Measurements from ENCODE around the gene NSMCE1.

Gene NSMCE1

GRCh38 chr16:27242868-27243590 lies 25.5 kb downstream of the NSMCE1 start:
- peak; percentile 46 for DNase-seq (ENCODE audit: low spot score)

DNA sequence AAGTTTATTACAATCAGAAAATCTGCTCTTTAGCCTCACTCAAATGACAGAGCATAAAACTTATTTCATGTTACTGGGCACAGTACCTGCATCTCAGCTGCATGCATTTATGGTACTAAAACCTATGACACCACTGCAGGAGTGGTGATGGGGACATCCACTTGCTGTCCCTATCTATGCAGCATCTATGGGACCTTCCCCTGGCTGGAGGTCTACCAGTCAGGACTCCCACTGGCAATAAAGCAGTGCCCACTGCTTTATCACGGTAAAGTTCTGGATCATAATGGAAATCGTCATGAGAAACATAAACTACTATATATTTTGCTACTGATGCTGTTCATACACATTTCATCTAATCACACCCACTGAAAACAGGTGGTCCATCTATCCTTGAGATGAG lies 26.2 kb downstream of the NSMCE1 start:
- no peak for DNase-seq (ENCODE audit: low spot score)

- DNase-seq (ENCODE audit: low spot score): no peak
Measured at GRCh38 chr16:27241658-27242057, 26.9 kb downstream of the NSMCE1 start.

DNA sequence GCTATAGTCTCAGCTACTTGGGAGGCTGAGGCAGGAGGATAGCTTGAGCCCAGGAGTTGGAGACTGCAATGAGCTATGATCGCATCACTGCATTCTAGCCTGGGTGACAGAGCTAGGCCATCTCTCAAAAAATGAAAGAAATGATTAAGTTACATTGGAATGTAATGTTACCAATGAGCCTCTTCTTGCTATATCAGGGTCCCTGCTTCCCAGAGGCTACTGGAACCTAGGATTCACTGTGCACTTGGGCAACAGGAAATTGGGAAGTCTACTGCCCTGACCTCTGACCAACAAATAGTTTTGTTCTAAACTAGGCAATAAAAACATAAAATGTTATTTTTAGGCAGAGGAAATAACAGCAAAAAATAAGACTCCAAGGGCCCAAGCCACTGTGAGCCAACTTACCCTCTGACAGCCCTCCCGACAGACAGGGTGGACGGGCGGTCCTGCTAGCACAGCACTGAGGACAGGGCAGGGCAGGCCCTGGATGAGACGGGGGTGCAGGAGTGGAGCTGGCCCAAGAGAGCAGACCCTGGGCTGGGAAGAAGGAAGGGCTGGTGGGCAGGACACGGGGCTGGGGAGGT lies 27.5 kb downstream of the NSMCE1 start:
- no peak for DNase-seq (ENCODE audit: low spot score)

GRCh38 chr16:27239906-27240655 lies 28.5 kb downstream of the NSMCE1 start:
- DNase-seq (ENCODE audit: low spot score): no peak

GRCh38 chr16:27239026-27239425 lies 29.5 kb downstream of the NSMCE1 start:
- no peak for DNase-seq (ENCODE audit: low spot score)

DNA sequence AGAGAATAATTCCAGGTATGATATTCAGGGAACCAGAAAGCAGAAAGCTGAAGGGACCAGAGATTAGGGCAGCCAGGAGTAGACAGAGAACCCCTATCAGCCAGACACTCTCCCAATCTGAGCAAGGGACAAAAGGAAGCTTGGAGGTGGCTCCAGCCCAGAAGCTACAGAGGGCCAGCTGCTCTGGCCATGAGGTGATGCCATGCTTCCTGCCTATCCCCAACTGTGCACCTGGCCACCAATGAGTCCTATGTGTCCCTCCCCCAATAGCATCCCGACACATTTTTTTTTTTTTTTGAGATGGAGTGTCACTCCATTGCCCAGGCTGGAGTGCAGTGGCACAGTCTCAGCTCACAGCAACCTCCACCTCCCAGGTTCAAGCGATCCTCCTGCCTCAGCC lies 30.0 kb downstream of the NSMCE1 start:
- DNase-seq (ENCODE audit: low spot score): no peak

- DNase-seq (ENCODE audit: low spot score): no peak
Measured at GRCh38 chr16:27238016-27238587, 30.5 kb downstream of the NSMCE1 start.

DNA sequence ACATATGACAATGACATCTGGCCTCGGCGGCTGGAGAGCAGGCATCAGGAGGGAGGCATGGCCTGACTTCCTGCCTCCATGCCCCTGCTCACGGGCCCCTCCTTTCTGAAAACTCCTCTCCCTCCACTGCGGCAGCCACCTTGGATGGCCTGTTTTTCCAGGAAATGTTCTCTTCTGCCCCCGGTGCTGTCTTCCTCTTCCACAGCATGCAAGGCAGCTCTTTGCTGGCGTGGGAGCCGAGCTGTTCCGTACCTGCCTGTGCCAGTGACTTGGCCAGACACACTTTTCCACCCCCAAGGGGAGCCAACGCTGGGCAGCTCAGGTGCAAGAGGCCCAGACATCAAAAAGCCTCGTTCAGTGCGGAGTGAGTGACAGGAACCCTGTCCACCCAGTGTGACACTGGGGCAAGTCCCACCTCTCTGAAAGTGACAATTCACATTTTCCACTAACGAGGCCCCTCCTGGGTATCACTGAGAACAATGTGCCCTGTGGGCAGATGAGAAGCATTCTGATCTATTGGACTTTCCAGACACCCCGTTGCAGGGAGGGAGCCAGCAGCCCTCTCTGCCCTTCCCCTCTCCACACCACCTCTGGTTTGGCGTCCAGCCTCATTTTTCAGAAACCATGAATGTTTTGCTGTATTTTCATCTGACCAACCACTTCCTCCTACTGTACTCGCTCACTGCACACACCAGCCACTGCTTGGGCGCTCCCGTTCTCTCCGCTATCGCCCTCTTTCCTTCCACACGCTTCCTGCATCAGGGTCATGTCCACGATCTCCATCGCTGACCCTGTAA lies 31.2 kb downstream of the NSMCE1 start:
- peak; percentile 66 for DNase-seq (ENCODE audit: low spot score)

- DNase-seq (ENCODE audit: low spot score): no peak
Measured at GRCh38 chr16:27236635-27237218, 31.8 kb downstream of the NSMCE1 start.

GRCh38 chr16:27235938-27236245 lies 32.7 kb downstream of the NSMCE1 start:
- peak; percentile 21 for DNase-seq (ENCODE audit: low spot score)

DNA sequence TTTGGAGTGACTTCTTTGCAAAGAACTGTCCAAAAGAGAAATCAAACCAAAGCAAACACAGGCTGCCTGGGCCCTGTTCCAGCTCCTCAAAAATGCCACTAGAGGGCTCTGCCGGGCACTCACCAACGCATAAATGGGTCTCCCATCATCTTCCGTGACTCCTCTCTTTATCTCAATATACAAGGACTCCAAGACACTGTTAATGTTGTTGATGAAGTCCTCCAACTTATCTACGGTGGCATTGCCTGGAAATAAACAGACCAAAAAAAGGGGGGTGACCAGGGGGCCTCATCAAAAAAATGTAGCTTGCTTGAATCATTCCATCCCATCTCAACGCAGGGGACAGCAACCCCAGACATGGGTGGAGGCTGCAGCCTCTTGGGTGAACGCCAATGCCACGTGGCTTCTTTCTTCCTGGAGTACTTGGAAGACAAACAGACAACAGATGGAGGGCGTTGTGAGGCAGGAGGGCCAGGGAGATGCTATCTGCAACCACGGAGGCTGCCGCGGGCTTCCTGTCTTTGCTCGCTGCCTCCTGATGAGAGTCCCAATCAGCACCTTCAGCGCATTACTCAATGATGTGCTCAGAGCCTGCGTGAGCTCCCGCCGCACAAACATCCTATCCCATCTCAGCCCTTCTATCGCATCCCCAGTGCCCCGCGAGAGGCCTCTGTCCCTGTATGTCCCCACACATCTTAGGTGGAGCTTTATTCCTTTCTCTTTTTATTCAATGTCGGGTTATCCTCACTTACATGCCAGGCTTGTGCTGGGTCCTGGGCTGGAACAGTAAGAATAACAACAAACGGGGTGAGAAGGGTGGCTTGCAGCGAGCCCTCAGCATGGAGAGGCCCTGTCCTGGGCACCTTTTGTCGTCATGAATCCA lies 33.3 kb downstream of the NSMCE1 start:
- peak; percentile 94 for DNase-seq (ENCODE audit: low spot score)

DNA sequence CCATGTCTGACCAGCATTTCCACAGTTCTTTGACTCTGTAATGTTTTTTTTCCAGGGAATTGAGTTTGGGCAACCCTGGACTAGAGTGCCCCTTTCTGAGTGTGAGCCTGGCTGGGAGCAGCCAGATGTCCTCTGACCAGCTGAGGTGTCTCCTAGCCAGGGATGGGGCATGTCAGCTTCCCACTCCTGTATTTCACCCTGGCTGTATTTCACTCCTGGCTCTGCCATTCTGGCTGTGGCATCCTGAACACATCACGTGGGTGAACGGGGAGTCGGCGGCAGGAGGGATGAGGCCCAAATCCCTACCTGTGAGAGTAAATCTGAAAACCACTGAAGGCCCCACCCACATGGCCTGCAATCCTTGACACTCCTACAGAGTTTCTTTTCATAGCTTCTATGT lies 34.0 kb downstream of the NSMCE1 start:
- DNase-seq (ENCODE audit: low spot score): no peak

GRCh38 chr16:27234171-27234570 lies 34.4 kb downstream of the NSMCE1 start:
- no peak for DNase-seq (ENCODE audit: low spot score)

DNA sequence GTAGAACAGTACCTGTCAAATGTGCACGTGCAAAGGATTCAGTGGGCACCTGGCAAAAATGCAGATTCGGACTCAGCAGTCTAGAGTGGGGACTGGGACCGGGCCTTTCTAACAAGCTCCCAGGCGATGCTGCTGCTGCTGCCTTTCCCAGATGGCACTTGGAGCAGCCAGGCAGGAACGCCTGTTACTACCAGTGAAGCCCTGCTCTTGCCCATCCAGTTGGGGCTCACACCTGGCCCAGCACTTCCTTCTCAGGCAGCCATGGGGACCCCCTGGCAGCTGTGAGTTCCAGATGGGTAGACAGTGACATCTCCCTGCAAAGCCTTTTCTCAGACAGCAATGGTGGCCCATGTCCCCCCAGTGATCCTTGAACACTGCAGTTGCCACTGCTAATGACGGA lies 34.8 kb downstream of the NSMCE1 start:
- DNase-seq (ENCODE audit: low spot score): no peak

GRCh38 chr16:27232901-27233625 lies 35.5 kb downstream of the NSMCE1 start:
- peak; percentile 30 for DNase-seq (ENCODE audit: low spot score)

DNA sequence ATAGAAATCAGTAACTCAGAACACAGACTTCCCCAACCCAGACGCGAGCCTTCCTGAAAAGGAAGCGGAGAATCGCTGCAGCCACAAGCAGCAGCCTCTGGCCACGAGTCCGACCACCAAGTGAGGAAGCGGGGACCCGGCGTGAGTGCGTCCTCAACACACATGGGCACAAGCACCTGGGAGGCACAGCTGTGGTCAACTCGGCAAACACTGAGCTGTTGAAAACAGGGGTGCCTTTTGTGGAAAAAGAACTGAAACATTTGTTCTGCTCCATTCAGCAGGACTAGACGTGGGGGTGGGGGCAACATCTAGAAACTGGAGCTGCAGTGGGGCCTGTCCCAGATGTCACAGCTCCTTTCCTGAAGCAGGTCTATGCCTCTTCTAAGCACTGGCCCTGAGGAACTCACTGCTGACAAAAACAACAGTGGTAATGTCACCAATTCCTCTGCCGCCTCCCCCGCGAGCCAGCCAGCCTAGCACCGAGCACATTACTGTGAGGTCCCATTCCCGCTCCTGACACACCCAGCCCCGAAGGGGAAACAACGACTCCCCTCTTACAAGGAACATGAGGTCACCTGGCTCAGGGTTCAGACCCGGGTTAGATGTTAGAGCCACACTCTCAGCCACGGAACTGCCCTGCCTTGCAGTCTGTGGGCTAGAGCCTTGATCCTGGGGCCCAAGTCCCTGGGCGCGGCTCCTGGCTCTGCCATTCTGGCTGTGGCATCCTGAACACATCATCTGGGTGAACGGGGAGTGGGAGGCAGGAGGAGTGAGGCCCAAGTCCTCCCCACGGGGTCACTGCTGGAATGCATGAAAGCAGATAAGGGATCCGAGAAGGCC lies 36.3 kb downstream of the NSMCE1 start:
- no peak for DNase-seq (ENCODE audit: low spot score)

GRCh38 chr16:27231692-27232060 lies 36.9 kb downstream of the NSMCE1 start:
- DNase-seq (ENCODE audit: low spot score): no peak

- peak; percentile 84 for DNase-seq (ENCODE audit: low spot score)
Measured at GRCh38 chr16:27230562-27231001, 38.0 kb downstream of the NSMCE1 start.
